GM19463 (cell line): ENCODE results near the gene ZBED4.
"Not testable (repeated sequence)": the region's sequence is repeated elsewhere in the genome, so short reads cannot be mapped to it uniquely, and the experiment has no call there.

ENCODE experiments used
- ATAC-seq: cut with Tn5 transposase; IDR thresholded peaks from one replicate; pipeline ENCODE4 v1.9.1; 2021; ENCODE audit warnings: mild to moderate bottlenecking, moderate library complexity; ENCODE audit not compliant: unreplicated experiment

Gene ZBED4

DNA sequence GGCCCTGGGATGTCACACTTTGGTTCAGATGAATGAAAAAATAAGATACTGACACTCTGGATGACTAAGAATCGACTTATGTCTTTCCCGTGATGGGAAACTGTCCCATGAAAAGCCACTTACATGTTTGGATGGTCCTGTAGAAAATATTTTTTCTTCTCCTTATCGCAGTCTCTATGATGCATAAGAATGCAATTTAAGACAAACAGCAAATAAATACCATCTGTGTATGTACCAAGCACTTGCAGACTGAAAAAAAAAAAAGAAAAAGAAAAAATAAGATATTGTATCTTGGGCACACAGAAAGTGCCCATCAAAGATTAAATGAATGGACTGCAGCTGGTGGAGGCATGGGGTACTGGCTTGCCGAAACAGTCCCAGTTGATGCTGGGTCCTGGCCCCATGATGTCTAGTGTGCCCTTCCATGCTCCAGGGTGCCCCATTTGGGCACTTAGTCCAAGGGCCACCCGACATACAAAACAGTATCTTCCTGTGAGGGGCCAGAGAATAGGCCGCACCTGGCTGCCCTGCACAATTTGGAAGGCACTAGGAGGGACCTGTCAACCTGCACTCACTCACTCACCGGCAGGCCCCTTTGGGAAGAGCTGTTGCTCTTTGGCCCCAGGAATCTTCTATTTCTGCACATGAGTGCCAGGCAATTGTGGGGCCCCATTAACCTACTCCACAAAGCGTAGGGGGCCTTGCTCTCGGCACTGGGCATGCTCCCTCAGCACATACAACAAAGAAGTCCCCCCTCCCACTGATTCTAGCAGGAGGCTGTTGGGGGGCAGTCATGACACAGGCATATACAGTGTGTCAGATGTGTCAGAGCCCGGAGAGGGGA lies 2.5 kb upstream of the ZBED4 start:
- ATAC-seq: no peak

DNA sequence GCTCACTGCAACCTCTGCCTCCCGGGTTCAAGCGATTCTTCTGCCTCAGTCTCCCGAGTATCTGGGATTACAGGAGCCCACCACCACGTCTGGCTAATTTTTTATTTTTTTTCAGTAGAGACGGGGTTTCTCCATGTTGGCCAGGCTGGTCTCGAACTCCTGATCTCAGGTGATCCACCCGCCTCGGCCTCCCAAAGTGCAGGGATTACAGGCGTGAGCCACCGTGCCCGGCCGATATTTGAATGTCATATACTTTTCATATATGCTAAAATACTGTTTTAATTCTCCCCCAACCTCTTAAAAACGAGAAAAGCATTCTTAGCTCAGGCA lies 1.1 kb upstream of the ZBED4 start:
- not testable (repeated sequence) for ATAC-seq

GRCh38 chr22:49853981-49854831 lies 562 bp downstream of the ZBED4 start:
- peak; percentile 20 for ATAC-seq

DNA sequence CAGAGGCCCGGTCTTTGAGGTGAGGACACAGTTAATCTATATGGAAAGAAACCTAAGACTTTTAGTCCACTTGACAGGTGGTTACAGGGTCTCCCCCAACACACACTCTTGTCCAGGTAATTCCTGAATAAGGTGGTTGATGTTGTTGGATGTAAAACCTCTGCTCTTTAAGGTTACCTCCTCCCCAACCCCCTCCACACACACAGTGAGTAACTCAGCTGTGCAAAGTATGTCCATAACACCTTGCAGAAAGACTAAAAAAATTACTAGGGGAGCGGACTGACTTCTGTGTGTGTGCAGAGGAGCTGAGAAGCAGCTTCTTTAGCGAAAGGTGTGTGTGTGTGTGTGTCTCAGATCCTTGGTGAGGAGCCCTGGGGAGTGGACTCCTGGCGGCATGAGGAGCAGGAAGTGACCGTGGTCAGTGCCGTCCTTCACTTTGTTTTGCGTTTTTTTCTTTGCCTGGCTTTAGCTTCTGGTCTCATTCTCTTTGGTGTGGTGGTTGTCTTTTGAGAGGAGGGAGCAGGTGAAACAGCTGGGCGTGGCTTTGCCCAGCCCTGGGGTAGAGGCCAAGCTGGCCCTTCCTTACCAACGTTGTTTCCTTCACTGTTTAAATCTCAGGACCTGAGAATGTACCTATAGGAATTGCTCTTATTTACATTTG lies 1.7 kb downstream of the ZBED4 start:
- ATAC-seq: no peak

DNA sequence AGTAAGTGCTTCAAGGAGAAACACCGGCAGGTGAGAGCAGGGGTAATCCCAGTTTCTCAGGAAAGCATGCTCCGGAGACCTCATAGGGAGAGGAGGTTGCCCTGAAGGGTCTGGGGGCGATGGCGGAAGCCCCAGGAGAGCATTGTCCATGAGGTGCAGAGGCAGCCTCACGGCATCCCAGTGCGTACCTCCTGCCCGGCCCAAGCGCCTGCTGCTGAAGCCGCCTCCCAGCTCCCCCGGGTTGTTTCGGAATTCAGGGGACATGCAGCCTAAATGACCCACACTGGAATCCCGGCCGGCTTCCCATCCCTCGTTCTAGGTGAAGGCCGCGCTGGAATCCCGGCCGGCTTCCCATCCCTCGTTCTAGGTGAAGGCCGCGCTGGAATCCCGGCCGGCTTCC lies 2.7 kb downstream of the ZBED4 start:
- no peak for ATAC-seq

- no peak for ATAC-seq
Measured at GRCh38 chr22:49856766-49857618, 3.3 kb downstream of the ZBED4 start.

- ATAC-seq: no peak
Measured at GRCh38 chr22:49858827-49859226, 5.2 kb downstream of the ZBED4 start.

- ATAC-seq: no peak
Measured at GRCh38 chr22:49861642-49862495, 8.2 kb downstream of the ZBED4 start.

GRCh38 chr22:49862496-49862776 lies 8.8 kb downstream of the ZBED4 start:
- no peak for ATAC-seq

- ATAC-seq: no peak
Measured at GRCh38 chr22:49863931-49864330, 10.3 kb downstream of the ZBED4 start.

DNA sequence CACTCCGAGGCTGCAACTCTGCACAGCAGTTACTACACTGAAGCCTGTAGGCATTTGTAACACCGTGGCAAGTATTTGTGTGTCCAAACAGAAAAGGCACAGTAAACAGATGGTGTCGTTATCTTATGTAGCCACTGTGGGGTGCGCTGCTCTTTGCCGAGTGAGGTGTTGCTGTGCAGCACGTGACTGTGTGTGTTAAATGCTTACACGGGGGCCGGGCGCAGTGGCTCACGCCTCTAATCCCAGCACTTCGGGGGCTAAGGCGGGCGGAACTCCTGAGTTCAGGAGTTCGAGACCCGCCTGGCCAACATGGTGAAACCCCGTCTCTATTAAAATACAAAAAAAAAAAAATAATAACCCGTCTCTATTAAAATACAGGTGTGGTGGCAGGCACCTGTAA lies 11.5 kb downstream of the ZBED4 start:
- no peak for ATAC-seq

DNA sequence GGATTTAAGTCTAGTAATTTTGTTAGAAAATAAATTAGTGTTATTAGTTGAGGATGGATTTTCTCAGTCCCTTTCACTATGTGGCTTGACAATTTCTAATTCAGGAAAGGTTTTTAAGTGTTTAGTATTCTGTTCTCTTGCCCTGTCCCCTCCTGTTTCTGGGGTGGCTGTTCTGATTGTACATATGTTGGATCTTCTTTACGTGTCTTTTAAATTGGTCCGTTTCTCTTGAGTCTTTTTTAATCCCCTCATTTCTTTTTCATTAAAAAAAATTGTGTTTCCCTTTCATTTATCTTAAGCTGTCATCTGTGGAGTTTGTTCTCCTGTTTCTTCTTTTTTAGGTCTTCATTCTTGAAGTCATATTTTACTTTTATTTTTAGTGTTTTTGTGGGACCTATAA lies 12.5 kb downstream of the ZBED4 start:
- no peak for ATAC-seq

DNA sequence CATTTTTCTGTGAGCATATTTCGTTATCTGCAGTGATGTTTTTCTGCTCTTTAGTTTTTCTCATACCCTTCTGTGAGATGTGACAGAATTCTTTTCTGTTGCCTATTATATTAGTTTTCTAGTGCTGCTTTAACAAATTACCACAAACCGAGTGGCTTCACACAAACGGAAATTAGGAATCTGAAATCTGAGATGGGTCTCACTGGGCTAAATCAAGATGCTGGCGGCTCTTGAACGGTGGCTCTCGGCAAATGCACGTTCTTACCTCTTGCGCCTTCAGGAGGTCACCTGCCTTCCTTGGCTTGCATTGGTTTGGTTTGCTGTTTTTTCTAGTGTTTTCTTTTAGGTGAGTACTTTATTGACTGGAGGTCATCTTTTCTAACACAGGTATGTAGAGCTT lies 13.0 kb downstream of the ZBED4 start:
- ATAC-seq: no peak

DNA sequence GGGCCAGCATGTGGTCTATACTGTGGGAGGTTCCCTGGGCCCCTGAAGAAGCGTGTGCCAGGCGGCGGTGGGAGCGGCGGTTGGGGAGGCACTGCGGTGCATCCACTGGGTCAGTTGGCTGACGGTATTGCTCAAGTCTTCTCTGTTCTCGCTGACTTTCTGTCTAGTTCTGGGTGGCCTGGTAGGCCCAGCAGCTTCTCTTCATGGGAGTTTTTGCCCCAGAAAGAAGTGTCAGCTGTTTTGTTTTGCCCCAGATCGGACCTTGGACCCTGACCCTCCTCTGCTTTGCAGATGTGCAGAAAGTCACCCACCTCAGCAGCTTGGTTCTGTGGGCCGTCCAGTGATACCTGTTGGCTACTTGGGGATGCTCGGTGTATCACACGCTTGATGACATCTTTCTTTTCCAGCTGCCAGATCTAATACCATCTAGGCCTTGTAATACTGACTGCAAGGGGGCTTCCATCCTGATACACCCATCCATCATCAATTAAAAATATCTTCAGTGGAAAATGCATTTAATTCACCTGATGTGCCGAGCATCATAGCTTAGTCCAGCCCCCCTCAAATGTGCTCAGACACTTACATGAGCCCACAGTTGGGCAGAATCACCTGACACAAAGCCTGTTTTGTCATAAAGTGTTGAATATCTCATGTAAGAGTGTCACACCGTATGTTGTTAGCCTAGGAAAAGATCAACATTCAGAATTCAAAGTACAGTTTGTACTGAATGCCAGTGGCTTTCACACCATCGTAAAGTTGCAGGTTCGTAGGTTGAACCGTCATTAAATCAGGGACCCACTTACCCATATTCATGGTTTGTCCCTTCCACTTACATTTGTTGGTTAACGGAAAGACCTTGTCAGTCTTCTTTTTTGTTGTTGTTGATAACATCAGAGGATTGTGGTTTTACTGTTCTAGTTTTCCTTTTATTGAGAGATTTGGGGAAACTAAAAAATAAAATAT lies 13.9 kb downstream of the ZBED4 start:
- ATAC-seq: no peak

DNA sequence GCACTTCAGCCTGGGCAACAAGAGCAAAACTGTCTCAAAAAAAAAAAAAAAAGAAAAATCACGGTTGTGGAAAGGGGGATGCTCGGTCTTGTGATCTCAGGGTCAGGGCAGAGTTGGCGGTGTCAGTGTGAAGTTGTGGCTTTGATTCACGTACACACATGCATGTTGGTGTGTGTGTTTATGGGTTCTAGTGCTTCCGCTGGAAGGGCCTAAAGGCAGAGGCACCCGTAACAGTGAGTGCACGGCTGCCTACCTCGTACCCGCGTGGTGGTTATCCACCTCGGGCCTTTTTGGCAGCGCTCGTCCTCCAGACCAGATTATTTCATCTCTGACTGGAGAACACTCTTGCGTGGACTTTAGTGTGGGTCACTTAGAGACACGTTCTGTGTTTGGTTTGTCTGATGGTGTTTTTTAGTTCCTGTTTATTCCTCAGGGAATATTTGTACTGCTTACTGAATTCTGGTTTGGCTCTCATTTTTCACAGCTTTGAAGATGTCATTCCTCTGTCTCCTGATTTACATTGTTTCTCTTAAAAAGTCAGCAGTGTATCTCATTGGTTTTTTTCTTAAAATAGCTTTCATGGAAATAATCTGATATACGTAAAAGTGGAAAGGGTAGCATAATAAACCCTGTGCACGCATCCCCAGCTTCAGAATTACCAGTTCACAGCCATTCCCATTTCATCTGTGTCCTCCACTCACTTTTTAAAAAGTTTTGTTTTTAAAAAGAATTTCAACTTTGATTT lies 15.6 kb downstream of the ZBED4 start:
- no peak for ATAC-seq

GRCh38 chr22:49869845-49870712 lies 16.4 kb downstream of the ZBED4 start:
- no peak for ATAC-seq

GRCh38 chr22:49871482-49871881 lies 17.8 kb downstream of the ZBED4 start:
- no peak for ATAC-seq
